ENCODE results near the gene NT5DC1.

The NT5DC1 gene

GRCh38 chr6:116229287-116229913 is 128.7 kb downstream of the NT5DC1 start:
- no peak for DNase-seq (ENCODE audit: low spot score)
- in situ Hi-C loops (cut with MboI; ENCODE audit: low pct_unique_long_range_greater_than_20kb, low sequenced_read_pairs, unreplicated experiment), result no loop called here
- TF ChIP-seq CTCF (IDR thresholded peaks at IDR 0.05; ENCODE audit: extremely low read depth, insufficient read depth, missing control alignments), result no peak

- DNase-seq (ENCODE audit: low spot score), result no peak
- in situ Hi-C loops (cut with MboI; ENCODE audit: low pct_unique_long_range_greater_than_20kb, low sequenced_read_pairs, unreplicated experiment), result no loop called here
- TF ChIP-seq CTCF (IDR thresholded peaks at IDR 0.05; ENCODE audit: extremely low read depth, insufficient read depth, missing control alignments), result no peak
Measured at GRCh38 chr6:116234689-116235088, 134.0 kb downstream of the NT5DC1 start.

- in situ Hi-C loops (cut with MboI; ENCODE audit: low pct_unique_long_range_greater_than_20kb, low sequenced_read_pairs, unreplicated experiment), result no loop called here
Measured at GRCh38 chr6:116238083-116238482, 137.4 kb downstream of the NT5DC1 start.

GRCh38 chr6:116239256-116239655 is 138.6 kb downstream of the NT5DC1 start:
- in situ Hi-C loops (cut with MboI; ENCODE audit: low pct_unique_long_range_greater_than_20kb, low sequenced_read_pairs, unreplicated experiment), result no loop called here
- no peak for DNase-seq (ENCODE audit: low spot score)
- no peak for TF ChIP-seq CTCF (IDR thresholded peaks at IDR 0.05; ENCODE audit: extremely low read depth, insufficient read depth, missing control alignments)

More at GRCh38 chr6:116238083-116238482, 137.4 kb downstream of the NT5DC1 start:
- no peak for TF ChIP-seq CTCF (IDR thresholded peaks at IDR 0.05; ENCODE audit: extremely low read depth, insufficient read depth, missing control alignments)
- no peak for DNase-seq (ENCODE audit: low spot score)

GRCh38 chr6:116239856-116240255 is 139.2 kb downstream of the NT5DC1 start:
- TF ChIP-seq CTCF (IDR thresholded peaks at IDR 0.05; ENCODE audit: extremely low read depth, insufficient read depth, missing control alignments), result no peak
- in situ Hi-C loops (cut with MboI; ENCODE audit: low pct_unique_long_range_greater_than_20kb, low sequenced_read_pairs, unreplicated experiment), result no loop called here
- no peak for DNase-seq (ENCODE audit: low spot score)

- DNase-seq (ENCODE audit: low spot score), result no peak
- in situ Hi-C loops (cut with MboI; ENCODE audit: low pct_unique_long_range_greater_than_20kb, low sequenced_read_pairs, unreplicated experiment), result no loop called here
- no peak for TF ChIP-seq CTCF (IDR thresholded peaks at IDR 0.05; ENCODE audit: extremely low read depth, insufficient read depth, missing control alignments)
Measured at GRCh38 chr6:116244284-116244683, 143.6 kb downstream of the NT5DC1 start.
